Kidney (tissue), 14 donors: Measurements from ENCODE around the gene BUB1B. TPM values are rescaled to one million over a fixed set of nuclear protein-coding genes. Genes with fewer than 3 reads are reported as not detected.

Source experiments
- DNase-seq, 5 donors: peaks; one replicate each; pipeline ENCODE4 v3.0.0-alpha.2; 2013 to 2020
- FAIRE-seq: peaks from 2 replicates; lab custom pipeline; 2012; peaks lifted over from hg19 to GRCh38; lab: Jason Lieb, UNC
- H3K27ac ChIP-seq, 2 donors: one replicate each; pipeline ENCODE4 v1.7.0; 2013; ENCODE audit warnings: low read depth in 2 of 2, low read length in 2 of 2, inconsistent platforms in 1 of 2
- H3K27me3 ChIP-seq: one replicate; pipeline ENCODE4 v1.7.1; 2013; ENCODE audit warnings: low read length, inconsistent platforms; ENCODE audit not compliant: control insufficient read depth, insufficient read depth
- H3K36me3 ChIP-seq, 3 donors: one replicate each; pipeline versions ENCODE4 v1.7.0 to v1.7.1; 2013; ENCODE audit warnings: low read length in 3 of 3, control low read depth in 1 of 3, inconsistent platforms in 1 of 3; ENCODE audit not compliant: insufficient read depth in 3 of 3, control insufficient read depth in 2 of 3
- H3K4me1 ChIP-seq, 3 donors: one replicate each; pipeline versions ENCODE4 v1.7.0 to v1.7.1; 2013; ENCODE audit warnings: low read length in 3 of 3, inconsistent platforms in 1 of 3, low read depth in 1 of 3; ENCODE audit not compliant: control insufficient read depth in 2 of 3, insufficient read depth in 2 of 3
- H3K4me3 ChIP-seq, 3 donors: one replicate each; pipeline versions ENCODE4 v1.7.0 to v1.8.1; 2013; ENCODE audit warnings: low read length in 3 of 3, control low read depth in 1 of 3, inconsistent platforms in 1 of 3
- H3K9ac ChIP-seq, 3 donors: one replicate each; pipeline versions ENCODE4 v1.7.0 to v1.7.1; 2013; ENCODE audit warnings: low read length in 3 of 3, control low read depth in 1 of 3, inconsistent platforms in 1 of 3
- H3K9me3 ChIP-seq, 3 donors: one replicate each; pipeline versions ENCODE4 v1.7.0 to v1.7.1; 2013; ENCODE audit warnings: low read length in 3 of 3, control low read depth in 1 of 3, inconsistent platforms in 1 of 3; ENCODE audit not compliant: control insufficient read depth in 2 of 3, insufficient read depth in 1 of 3
- intact Hi-C: fragments of 100-400 bp; cut with DNase I; formaldehyde crosslinking; loops from one replicate; pipeline ENCODE4 v1.11.1; 2022
- polyA plus RNA-seq: library from polyadenylated mRNA; stranded (reverse); fragments of 350-450 nt; fragmentation: Illumina TruSeq; extraction: RNeasy Lipid Tissue Mini Kit (QIAGEN cat#74804); gene quantifications from one replicate; pipeline ENCODE4 v1.2.3, GENCODE V29; 2014; ENCODE audit warnings: low read depth, low replicate concordance; ENCODE audit not compliant: insufficient read depth
- total RNA-seq: library from RNA; stranded (reverse); fragmentation: NEBNext Ultra II Directional; extraction: Animal tissue kit (Norgen Biotek cat#: 25700); gene quantifications from one replicate; pipeline ENCODE4 v1.2.1, GENCODE V29; 2021
- TF ChIP-seq, protein P1 (sequence below): IDR thresholded peaks from 3 replicates; pipeline ENCODE4 v1.5.1; 2012; ENCODE audit warnings: mild to moderate bottlenecking, moderate library complexity, borderline replicate concordance; ENCODE audit not compliant: insufficient read depth; ENCODE audit errors: extremely low read depth
- donor health status: control.
- donor health status: control.
- donor health status: control.
- donor health status: control.
- donor health status: control.
- donor health status: DM: yes; HTN: yes; CAD: no.
- donor health status: Normal renal cell carcinoma (clear cell type).

The BUB1B gene
- total and polyA plus RNA-seq, 2 donors from 2014 or later: 0.69 to 0.94 TPM

DNA sequence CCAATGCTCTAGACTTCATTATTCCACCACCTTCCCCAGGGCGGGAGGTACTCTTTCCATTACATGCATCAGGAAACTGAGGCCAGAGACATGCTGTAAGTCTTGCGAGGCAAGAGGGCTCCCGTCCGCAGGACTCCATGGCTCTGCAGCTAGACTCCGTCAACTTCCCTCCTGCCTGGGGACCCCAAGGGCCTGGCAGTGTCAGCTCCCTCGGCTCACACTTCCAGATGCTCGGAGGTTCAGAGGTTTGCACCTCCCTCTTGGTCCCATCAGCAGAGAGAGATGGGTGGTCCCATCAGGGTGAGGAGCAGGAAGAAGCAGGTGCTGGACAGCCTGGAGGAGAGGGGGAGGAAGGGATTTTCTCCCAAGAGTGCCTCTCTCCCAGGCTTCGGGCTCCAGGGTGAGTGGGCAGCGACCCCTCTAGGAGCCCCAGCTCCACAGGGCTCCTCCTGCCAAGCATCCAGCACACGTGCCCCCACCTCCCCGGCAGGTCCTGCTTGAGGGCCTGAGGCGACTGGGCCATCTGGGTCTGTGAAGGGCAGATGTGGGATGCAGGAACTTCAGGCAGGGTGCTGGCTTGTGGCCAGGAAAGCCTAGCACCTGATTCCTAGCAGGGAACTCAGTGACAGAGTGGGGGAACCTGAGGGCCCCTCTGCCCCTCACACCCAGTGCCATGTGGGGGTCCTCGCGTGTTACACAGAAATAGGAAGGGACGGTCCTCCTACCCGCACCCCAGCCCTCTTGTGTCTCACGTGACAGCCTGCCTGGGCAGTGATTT is 87.3 kb downstream of the BUB1B start:
- Histone ChIP-seq H3K9ac (no peak overlapping the region), H3K27ac (no peak overlapping the region), H3K27me3 (no peaks in the 10 kb centered on the region), H3K9me3 (no peaks in the 10 kb centered on the region), H3K4me3 (no peak overlapping the region), H3K36me3 (no peaks in the 10 kb centered on the region), H3K4me1 (peaks cover 0 to 4% (median 0%) of the 10 kb centered on the region in 3 donors)
- DNase-seq (peak in 2 of 5 donors; percentile 40 to 51), FAIRE-seq (no peak)
- intact Hi-C loops: no loop called here
- TF ChIP-seq, protein P1, sequence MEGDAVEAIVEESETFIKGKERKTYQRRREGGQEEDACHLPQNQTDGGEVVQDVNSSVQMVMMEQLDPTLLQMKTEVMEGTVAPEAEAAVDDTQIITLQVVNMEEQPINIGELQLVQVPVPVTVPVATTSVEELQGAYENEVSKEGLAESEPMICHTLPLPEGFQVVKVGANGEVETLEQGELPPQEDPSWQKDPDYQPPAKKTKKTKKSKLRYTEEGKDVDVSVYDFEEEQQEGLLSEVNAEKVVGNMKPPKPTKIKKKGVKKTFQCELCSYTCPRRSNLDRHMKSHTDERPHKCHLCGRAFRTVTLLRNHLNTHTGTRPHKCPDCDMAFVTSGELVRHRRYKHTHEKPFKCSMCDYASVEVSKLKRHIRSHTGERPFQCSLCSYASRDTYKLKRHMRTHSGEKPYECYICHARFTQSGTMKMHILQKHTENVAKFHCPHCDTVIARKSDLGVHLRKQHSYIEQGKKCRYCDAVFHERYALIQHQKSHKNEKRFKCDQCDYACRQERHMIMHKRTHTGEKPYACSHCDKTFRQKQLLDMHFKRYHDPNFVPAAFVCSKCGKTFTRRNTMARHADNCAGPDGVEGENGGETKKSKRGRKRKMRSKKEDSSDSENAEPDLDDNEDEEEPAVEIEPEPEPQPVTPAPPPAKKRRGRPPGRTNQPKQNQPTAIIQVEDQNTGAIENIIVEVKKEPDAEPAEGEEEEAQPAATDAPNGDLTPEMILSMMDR: no peak

DNA sequence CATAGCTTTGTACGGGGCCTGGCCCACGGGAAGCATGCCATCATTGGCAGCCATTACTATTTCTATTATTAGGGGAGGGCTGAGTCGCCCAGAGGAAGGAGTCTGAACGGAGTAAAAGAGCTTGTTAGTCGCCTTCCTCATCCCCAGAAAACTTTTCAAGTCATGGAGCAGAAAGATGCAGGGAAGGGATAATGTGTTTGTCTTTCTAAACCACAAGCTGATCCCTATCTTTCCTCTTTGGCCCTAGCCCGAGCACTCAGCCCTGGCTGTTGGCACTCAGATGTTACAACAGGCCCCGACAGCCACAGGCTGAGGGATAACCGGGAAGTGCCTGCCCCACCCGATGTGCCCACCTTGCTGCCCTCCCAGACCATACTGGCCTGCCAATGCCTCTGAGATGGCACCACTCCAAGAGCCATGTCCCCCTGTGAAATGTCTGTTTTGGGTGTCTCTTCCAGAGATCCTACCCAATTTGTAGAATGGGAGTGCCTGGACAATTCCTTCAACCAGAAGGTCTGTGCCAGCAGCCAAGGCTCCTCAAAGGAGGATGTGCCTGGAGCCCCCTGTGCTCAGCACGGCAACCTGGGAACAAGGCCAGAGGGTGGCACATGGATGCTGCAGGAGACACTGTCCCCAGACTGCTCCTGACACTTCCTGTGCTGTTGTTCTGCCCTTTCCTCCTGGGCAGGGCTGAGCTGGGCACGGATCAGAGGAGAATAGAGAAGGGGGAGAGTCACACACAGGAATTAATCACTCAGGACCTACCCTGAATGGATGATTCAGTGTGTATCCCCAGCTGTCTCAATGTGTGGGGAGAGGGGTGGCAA is 88.8 kb downstream of the BUB1B start:
- peaks cover 0 to 10% (median 0%) of the 10 kb centered on the region in 3 donors for H3K4me1 ChIP-seq
- intact Hi-C loops: no loop called here
- DNase-seq: peak in 2 of 5 donors; percentile 21 to 59
- peaks cover 6% of the 10 kb centered on the region for H3K27me3 ChIP-seq
- no peak overlapping the region for H3K4me3 ChIP-seq
- TF ChIP-seq, protein P1: no peak
- FAIRE-seq: no peak
- no peak overlapping the region for H3K9ac ChIP-seq
- H3K9me3 ChIP-seq: no peaks in the 10 kb centered on the region
- no peak overlapping the region for H3K27ac ChIP-seq
- no peaks in the 10 kb centered on the region for H3K36me3 ChIP-seq

DNA sequence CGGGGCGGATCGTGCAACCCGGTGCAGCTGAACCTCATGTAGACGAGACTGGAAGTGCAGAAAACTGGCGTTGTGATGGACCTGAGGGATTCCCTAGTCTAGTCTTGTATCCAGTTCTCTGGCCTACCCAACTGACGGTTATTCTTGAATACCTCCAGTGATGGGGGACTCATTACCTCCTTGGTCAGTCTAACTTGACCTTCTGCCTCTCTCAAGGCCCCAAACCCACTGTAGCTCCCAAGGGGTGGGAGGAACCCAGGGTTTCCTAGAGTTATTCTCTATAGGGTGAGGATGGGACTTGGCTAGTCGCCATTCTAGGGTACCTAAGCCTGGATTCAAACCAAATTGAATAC is 89.4 kb downstream of the BUB1B start:
- intact Hi-C loops: no loop called here
- no peak for FAIRE-seq
- H3K9me3 ChIP-seq: no peaks in the 10 kb centered on the region
- no peaks in the 10 kb centered on the region for H3K36me3 ChIP-seq
- TF ChIP-seq, protein P1: no peak
- no peak overlapping the region for H3K9ac ChIP-seq
- H3K4me1 ChIP-seq: peaks cover 0 to 8% (median 0%) of the 10 kb centered on the region in 3 donors
- no peak overlapping the region for H3K4me3 ChIP-seq
- no peak overlapping the region for H3K27ac ChIP-seq
- DNase-seq: peak in 1 of 5 donors; percentile 19
- peaks cover 6% of the 10 kb centered on the region for H3K27me3 ChIP-seq
